ENCODE measurements around the gene CD200R1L.

CD200R1L gene, protein sequence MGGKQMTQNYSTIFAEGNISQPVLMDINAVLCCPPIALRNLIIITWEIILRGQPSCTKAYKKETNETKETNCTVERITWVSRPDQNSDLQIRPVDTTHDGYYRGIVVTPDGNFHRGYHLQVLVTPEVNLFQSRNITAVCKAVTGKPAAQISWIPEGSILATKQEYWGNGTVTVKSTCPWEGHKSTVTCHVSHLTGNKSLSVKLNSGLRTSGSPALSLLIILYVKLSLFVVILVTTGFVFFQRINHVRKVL

DNA sequence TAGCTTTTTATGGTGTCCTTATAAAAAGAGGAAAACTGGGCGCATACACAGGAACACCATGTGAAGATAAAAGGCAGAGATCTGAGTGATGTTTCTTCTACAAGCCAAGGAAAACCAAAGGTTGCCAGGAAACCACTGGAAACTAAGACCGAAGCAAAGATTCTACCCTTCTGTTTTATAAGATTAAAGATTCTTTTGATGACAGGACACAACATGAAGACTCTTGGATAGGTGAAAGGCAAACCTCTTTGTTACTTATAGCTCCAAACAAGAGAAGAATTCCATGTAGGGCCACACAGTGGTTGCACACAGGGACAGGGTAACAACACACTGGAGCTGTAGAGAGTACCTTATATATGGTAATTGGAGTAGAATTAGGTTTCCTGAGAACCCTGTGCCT, at the start of gene CD200R1L:
TSS of gene CD200R1L (minus strand) at position 101 of the 400 bp plus-strand sequence. CDS start 17,497 bp downstream, outside the sequence.
- H3K36me3 ChIP-seq (ENCODE audit: control insufficient read depth, low read depth, low read length): no peaks in the 10 kb centered on the region
- no peak within 1 kb of the TSS for H3K4me3 ChIP-seq (ENCODE audit: low read length)
- H3K4me1 ChIP-seq (ENCODE audit: control insufficient read depth, low read depth, low read length): no peaks in the 10 kb centered on the region
- H3K27ac ChIP-seq (ENCODE audit: low read length): no peak within 1 kb of the TSS
- no peak within 1 kb of the TSS for H3K9ac ChIP-seq (ENCODE audit: low read length)
- no peaks in the 10 kb centered on the region for H3K9me3 ChIP-seq (ENCODE audit: control insufficient read depth, low read depth, low read length)
- no peaks in the 10 kb centered on the region for H3K27me3 ChIP-seq (ENCODE audit: control insufficient read depth, insufficient read depth, low read length)

DNA sequence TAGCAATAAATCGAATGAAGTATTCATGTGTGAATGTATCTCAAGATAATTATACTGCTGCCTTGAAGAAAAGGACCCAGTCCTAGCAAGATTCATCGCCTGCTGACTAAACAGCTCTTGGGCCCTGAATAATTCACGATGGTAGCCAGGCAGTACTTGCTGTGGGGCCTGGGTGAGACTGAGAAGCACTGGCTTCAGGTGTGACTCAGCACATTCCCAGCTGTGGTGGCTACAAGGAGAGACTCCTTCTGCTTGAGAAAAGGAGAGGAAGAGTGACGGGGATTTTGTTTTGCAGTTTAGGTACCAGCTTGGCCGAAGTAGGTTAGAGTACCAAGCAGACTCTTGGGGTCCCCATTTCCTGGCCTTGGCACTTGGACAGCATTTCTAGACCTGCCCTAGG, 47.6 kb upstream of the CD200R1L start:
- Histone ChIP-seq H3K4me1 (ENCODE audit: control insufficient read depth, low read depth, low read length) (peaks cover 30% of the 10 kb centered on the region), H3K9ac (ENCODE audit: low read length) (no peak overlapping the region), H3K9me3 (ENCODE audit: control insufficient read depth, low read depth, low read length) (no peaks in the 10 kb centered on the region), H3K27me3 (ENCODE audit: control insufficient read depth, insufficient read depth, low read length) (no peaks in the 10 kb centered on the region), H3K4me3 (ENCODE audit: low read length) (no peak overlapping the region), H3K27ac (ENCODE audit: low read length) (no peak overlapping the region), H3K36me3 (ENCODE audit: control insufficient read depth, low read depth, low read length) (no peaks in the 10 kb centered on the region)

DNA sequence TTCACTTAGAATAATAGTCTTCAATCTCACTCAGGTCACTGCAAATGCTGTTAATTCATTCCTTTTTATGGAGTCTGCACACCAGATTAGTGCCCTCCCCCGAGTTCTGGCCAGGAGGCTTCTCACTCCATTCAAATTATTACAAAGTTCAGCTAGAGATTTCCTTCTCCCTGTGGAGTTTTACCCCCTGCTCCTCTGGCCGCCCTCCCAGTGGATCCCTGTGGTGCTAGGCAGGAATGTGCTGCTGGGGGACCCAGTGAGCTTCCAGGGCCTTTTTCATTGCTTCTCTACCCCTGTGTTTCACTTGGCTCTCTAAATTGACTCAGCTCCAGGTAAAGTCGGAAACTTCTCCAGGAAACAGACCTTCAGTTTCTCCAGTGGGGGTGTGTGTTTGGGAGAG, 42.7 kb upstream of the CD200R1L start:
- H3K9ac ChIP-seq (ENCODE audit: low read length): no peak overlapping the region
- no peaks in the 10 kb centered on the region for H3K27me3 ChIP-seq (ENCODE audit: control insufficient read depth, insufficient read depth, low read length)
- no peaks in the 10 kb centered on the region for H3K9me3 ChIP-seq (ENCODE audit: control insufficient read depth, low read depth, low read length)
- no peak overlapping the region for H3K4me3 ChIP-seq (ENCODE audit: low read length)
- no peak overlapping the region for H3K27ac ChIP-seq (ENCODE audit: low read length)
- no peaks in the 10 kb centered on the region for H3K36me3 ChIP-seq (ENCODE audit: control insufficient read depth, low read depth, low read length)
- H3K4me1 ChIP-seq (ENCODE audit: control insufficient read depth, low read depth, low read length): peaks cover 18% of the 10 kb centered on the region

DNA sequence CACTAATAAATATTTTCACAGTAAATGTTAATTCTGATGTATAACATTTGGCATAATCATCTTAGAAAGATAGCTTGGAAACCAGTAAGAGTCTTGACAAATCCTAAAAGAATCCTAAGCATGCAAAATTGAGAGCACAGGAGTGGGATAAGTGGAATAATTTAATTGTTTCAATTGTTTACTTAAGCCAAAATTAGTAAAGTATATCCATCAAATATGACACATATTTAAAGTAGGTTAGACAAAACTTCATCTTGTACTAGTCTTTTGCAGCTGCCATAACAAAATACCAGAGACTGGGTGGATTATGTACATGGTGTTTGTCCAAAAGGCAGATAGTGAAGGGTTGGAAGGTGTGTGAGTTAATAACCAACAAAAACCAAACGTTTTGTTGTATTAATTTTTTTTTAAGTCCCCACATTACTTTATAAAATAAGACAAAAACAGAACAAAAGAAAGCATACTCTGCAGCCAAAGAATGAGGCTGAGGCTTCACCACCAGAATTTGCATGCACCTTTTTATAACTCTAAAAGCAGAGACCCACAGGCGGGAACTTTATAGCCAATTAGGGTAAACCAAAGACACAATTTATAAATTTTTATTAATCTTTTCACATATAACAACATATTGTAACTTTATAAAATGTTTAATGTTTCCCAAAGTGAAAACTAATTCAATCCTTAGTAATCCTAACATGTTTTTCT, 41.9 kb upstream of the CD200R1L start:
- Histone ChIP-seq H3K27ac (ENCODE audit: low read length) (no peak overlapping the region), H3K9me3 (ENCODE audit: control insufficient read depth, low read depth, low read length) (no peaks in the 10 kb centered on the region), H3K4me1 (ENCODE audit: control insufficient read depth, low read depth, low read length) (peaks cover 11% of the 10 kb centered on the region), H3K9ac (ENCODE audit: low read length) (no peak overlapping the region), H3K4me3 (ENCODE audit: low read length) (no peak overlapping the region), H3K27me3 (ENCODE audit: control insufficient read depth, insufficient read depth, low read length) (no peaks in the 10 kb centered on the region), H3K36me3 (ENCODE audit: control insufficient read depth, low read depth, low read length) (no peaks in the 10 kb centered on the region)

DNA sequence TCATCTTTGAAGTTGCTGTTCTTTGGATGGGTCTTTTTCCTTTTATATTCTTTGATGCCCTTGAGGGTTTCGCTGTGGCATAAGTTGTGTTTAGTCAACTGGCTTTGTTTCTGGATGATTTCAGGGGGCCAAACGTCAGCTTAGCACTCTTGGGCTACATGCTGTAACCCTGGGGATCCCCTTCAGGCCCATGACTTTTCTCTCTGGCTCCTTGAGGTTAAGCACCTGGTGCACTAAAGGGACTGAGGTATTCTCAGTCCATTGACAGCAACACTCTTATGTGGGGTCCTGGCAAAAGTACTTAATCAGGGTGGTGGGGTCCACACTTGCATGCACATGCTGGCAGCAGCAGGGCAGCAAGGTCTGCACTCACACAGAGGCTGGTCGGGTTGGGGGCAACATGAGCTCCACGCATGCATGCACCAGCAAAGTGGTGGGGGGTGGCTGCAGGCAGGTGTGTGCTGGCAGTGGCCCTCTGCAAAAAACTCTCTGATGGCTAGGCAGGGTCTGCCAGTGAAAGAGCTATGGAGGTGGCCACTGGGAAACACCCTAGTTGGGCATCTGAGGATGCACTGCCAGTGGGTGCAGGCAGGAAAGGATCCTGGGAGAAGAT, 38.1 kb upstream of the CD200R1L start:
- H3K27ac ChIP-seq (ENCODE audit: low read length): no peak overlapping the region
- H3K4me1 ChIP-seq (ENCODE audit: control insufficient read depth, low read depth, low read length): peaks cover 9% of the 10 kb centered on the region
- H3K4me3 ChIP-seq (ENCODE audit: low read length): no peak overlapping the region
- H3K9ac ChIP-seq (ENCODE audit: low read length): no peak overlapping the region
- H3K27me3 ChIP-seq (ENCODE audit: control insufficient read depth, insufficient read depth, low read length): no peaks in the 10 kb centered on the region
- H3K9me3 ChIP-seq (ENCODE audit: control insufficient read depth, low read depth, low read length): no peaks in the 10 kb centered on the region
- H3K36me3 ChIP-seq (ENCODE audit: control insufficient read depth, low read depth, low read length): no peaks in the 10 kb centered on the region

DNA sequence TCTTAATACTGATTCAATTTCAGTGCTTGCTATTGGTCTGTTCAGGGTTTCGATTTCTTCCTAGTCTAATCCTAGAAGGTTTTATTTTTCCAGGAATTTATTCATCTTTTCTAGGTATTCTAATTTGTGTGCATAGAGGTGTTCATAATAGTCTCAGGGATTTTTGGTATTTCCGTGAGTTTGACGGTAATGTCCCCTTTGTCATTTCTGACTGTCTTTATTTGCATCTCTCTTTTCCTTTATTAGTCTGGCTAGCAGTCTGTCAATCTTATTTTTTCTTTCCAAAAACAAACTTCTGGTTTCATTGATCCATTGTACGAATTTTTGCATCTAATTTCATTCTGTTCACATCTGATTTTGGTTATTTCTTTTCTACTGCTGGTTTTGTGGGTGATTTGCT, 35.2 kb upstream of the CD200R1L start:
- Histone ChIP-seq H3K4me1 (ENCODE audit: control insufficient read depth, low read depth, low read length) (no peaks in the 10 kb centered on the region), H3K27ac (ENCODE audit: low read length) (no peak overlapping the region), H3K9ac (ENCODE audit: low read length) (no peak overlapping the region), H3K9me3 (ENCODE audit: control insufficient read depth, low read depth, low read length) (no peaks in the 10 kb centered on the region), H3K4me3 (ENCODE audit: low read length) (no peak overlapping the region), H3K36me3 (ENCODE audit: control insufficient read depth, low read depth, low read length) (no peaks in the 10 kb centered on the region), H3K27me3 (ENCODE audit: control insufficient read depth, insufficient read depth, low read length) (no peaks in the 10 kb centered on the region)

DNA sequence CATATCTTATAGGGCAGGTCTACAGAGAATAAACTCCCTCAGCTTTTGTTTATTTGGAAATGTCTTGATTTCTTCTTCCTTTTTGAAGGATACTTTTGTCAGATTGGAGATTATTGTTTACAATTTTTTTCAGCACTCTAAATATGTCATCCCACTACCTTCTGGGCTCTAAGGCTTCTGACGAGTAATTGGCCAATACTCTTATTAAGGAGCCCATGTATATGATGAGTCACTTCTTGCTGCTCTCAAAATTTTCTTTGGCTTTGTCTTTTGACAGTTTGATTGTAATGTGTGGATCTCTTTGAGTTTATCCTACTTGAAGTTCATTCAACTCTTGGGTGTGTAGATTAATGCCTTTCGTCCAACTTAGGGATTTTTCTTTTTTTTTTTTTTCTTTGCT, 28.9 kb upstream of the CD200R1L start:
- Histone ChIP-seq H3K27me3 (ENCODE audit: control insufficient read depth, insufficient read depth, low read length) (no peaks in the 10 kb centered on the region), H3K4me1 (ENCODE audit: control insufficient read depth, low read depth, low read length) (peaks cover 7% of the 10 kb centered on the region), H3K9ac (ENCODE audit: low read length) (no peak overlapping the region), H3K4me3 (ENCODE audit: low read length) (no peak overlapping the region), H3K36me3 (ENCODE audit: control insufficient read depth, low read depth, low read length) (no peaks in the 10 kb centered on the region), H3K27ac (ENCODE audit: low read length) (no peak overlapping the region), H3K9me3 (ENCODE audit: control insufficient read depth, low read depth, low read length) (no peaks in the 10 kb centered on the region)

DNA sequence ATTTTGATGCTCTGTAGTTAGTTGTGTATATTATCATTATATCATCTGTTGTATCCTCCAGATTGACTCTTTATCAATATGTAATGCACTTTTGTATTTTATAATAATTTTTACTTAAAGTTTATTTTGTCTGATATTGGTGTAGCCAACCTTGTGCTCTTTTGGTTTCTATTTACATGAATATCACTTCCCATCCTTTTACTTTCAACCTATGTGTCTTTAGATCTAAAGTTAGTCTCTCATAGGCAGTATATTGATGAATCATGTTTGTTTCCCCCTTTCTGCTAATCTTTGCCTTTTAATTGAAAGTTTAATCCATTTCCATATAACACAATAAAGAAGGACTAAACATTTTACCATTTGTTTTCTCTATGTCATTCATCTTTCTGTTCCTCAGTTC, 28.1 kb upstream of the CD200R1L start:
- no peaks in the 10 kb centered on the region for H3K27me3 ChIP-seq (ENCODE audit: control insufficient read depth, insufficient read depth, low read length)
- no peak overlapping the region for H3K27ac ChIP-seq (ENCODE audit: low read length)
- no peak overlapping the region for H3K9ac ChIP-seq (ENCODE audit: low read length)
- H3K9me3 ChIP-seq (ENCODE audit: control insufficient read depth, low read depth, low read length): no peaks in the 10 kb centered on the region
- H3K36me3 ChIP-seq (ENCODE audit: control insufficient read depth, low read depth, low read length): no peaks in the 10 kb centered on the region
- H3K4me3 ChIP-seq (ENCODE audit: low read length): no peak overlapping the region
- H3K4me1 ChIP-seq (ENCODE audit: control insufficient read depth, low read depth, low read length): peaks cover 7% of the 10 kb centered on the region

DNA sequence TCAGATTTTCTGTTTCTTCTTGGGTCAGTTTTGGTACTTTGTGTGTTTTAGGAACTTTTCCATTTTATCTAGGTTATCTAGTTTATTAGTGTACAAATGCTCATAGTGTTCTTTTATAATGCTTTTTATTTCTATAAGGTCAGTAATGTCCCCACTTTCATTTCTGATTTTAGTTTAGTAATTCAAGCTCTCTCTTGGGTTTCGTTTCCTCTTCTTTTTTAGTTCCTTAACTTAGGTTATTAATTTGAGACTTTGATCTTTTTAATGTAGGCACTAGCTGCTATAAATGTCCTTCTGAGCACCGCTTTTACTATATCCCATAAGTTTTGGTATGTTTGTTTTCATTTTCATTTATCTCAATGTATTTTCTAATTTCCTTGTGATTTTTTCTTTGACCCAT, 27.0 kb upstream of the CD200R1L start:
- Histone ChIP-seq H3K27ac (ENCODE audit: low read length) (no peak overlapping the region), H3K27me3 (ENCODE audit: control insufficient read depth, insufficient read depth, low read length) (no peaks in the 10 kb centered on the region), H3K4me1 (ENCODE audit: control insufficient read depth, low read depth, low read length) (peaks cover 7% of the 10 kb centered on the region), H3K9ac (ENCODE audit: low read length) (no peak overlapping the region), H3K36me3 (ENCODE audit: control insufficient read depth, low read depth, low read length) (no peaks in the 10 kb centered on the region), H3K4me3 (ENCODE audit: low read length) (no peak overlapping the region), H3K9me3 (ENCODE audit: control insufficient read depth, low read depth, low read length) (no peaks in the 10 kb centered on the region)

DNA sequence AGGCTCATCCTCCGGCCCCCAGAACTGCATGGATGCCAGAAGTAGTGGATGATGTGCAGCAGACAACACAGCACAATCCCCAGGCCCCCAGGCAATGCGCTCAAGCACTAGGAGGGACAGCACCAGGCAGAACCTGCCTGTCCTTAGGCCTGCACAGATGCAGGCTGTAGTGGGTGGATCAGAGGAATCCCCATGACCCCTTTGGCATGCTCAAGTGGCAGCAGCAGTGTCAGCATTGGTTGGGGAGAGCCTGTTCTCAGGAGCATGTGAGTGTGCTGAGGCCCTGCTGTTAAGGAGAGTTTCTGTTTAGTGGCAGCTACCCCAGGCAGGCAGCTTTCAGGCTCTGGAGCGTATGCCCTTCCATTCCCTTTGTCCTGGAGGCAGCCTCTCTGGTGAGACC, 25.1 kb upstream of the CD200R1L start:
- Histone ChIP-seq H3K9ac (ENCODE audit: low read length) (no peak overlapping the region), H3K36me3 (ENCODE audit: control insufficient read depth, low read depth, low read length) (no peaks in the 10 kb centered on the region), H3K27ac (ENCODE audit: low read length) (no peak overlapping the region), H3K9me3 (ENCODE audit: control insufficient read depth, low read depth, low read length) (no peaks in the 10 kb centered on the region), H3K4me3 (ENCODE audit: low read length) (no peak overlapping the region), H3K27me3 (ENCODE audit: control insufficient read depth, insufficient read depth, low read length) (no peaks in the 10 kb centered on the region), H3K4me1 (ENCODE audit: control insufficient read depth, low read depth, low read length) (peaks cover 7% of the 10 kb centered on the region)

DNA sequence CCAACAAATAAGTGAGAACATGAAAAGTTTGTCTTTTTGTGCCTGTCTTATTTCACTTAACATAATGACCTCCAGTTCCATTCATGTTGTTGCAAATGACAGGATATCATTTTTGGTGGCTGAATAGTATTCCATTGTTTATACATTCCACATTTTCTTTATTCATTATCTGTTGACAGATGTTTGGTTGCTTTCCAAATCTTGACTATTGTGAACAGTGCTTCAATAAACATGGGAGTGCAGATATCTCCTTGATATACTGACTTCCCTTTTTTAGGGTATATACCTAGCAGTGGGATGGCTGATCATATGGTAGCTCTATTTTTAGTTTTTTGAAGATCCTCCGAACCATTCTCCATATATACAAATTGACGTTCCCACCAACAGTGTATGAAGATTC, 19.1 kb upstream of the CD200R1L start:
- no peaks in the 10 kb centered on the region for H3K9me3 ChIP-seq (ENCODE audit: control insufficient read depth, low read depth, low read length)
- no peak overlapping the region for H3K4me3 ChIP-seq (ENCODE audit: low read length)
- no peak overlapping the region for H3K9ac ChIP-seq (ENCODE audit: low read length)
- H3K27ac ChIP-seq (ENCODE audit: low read length): no peak overlapping the region
- no peaks in the 10 kb centered on the region for H3K27me3 ChIP-seq (ENCODE audit: control insufficient read depth, insufficient read depth, low read length)
- no peaks in the 10 kb centered on the region for H3K4me1 ChIP-seq (ENCODE audit: control insufficient read depth, low read depth, low read length)
- no peaks in the 10 kb centered on the region for H3K36me3 ChIP-seq (ENCODE audit: control insufficient read depth, low read depth, low read length)

DNA sequence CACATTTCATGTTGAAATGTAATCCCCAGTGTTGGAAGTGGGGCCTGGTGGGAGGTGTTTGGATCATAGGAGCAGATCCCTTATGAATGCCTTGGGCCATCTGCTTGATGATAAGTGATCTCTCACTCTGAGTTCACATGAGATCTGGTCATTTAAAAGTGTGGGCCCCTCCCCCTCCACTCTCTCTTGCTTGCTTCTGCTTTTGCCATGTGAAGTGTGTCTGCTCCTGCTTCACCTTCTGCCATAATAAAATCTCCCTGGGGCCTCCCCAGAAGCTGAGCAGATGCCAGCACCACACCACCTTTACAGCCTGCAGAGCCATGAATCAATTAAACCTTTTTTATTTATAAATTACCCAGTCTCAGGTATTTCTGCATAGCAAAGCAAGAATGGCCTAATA, 14.2 kb upstream of the CD200R1L start:
- Histone ChIP-seq H3K4me3 (ENCODE audit: low read length) (no peak overlapping the region), H3K27ac (ENCODE audit: low read length) (no peak overlapping the region), H3K9me3 (ENCODE audit: control insufficient read depth, low read depth, low read length) (peaks cover 18% of the 10 kb centered on the region), H3K9ac (ENCODE audit: low read length) (no peak overlapping the region), H3K27me3 (ENCODE audit: control insufficient read depth, insufficient read depth, low read length) (no peaks in the 10 kb centered on the region), H3K4me1 (ENCODE audit: control insufficient read depth, low read depth, low read length) (no peaks in the 10 kb centered on the region), H3K36me3 (ENCODE audit: control insufficient read depth, low read depth, low read length) (no peaks in the 10 kb centered on the region)
